Hepatocyte (in vitro differentiated cells): ENCODE results near the gene AFAP1. TPM values are rescaled to one million over a fixed set of nuclear protein-coding genes. Genes with fewer than 3 reads are reported as not detected.

Experiments used
- DNase-seq: peaks from one replicate; pipeline ENCODE4 v3.0.0-alpha.2; 2016; ENCODE audit warnings: low spot score
- H2AFZ ChIP-seq: fragments of 200-600 bp; sonication (generic); 2 replicates; pipeline ENCODE4 v1.6.0; 2016; ENCODE audit warnings: antibody characterized with exemption, mild to moderate bottlenecking
- H3K27ac ChIP-seq: fragments of 200-600 bp; sonication (generic); 2 replicates; pipeline ENCODE4 v1.5.1; 2016; ENCODE audit warnings: mild to moderate bottlenecking
- H3K27me3 ChIP-seq: fragments of 200-600 bp; sonication (generic); 2 replicates; pipeline ENCODE4 v1.6.1; 2016
- H3K36me3 ChIP-seq: fragments of 200-600 bp; sonication (generic); replicated peaks from 2 replicates; pipeline ENCODE4 v1.5.1; 2016; ENCODE audit warnings: low read depth; ENCODE audit not compliant: insufficient read depth
- H3K4me1 ChIP-seq: fragments of 200-600 bp; sonication (generic); 2 replicates; pipeline ENCODE4 v1.5.1; 2016; ENCODE audit warnings: mild to moderate bottlenecking, moderate library complexity; ENCODE audit not compliant: insufficient read depth
- H3K4me2 ChIP-seq: fragments of 200-600 bp; sonication (generic); 2 replicates; pipeline ENCODE4 v1.6.0; 2016
- H3K4me3 ChIP-seq: fragments of 200-600 bp; sonication (generic); 2 replicates; pipeline ENCODE4 v1.5.1; 2016; ENCODE audit warnings: mild to moderate bottlenecking
- H3K79me2 ChIP-seq: fragments of 200-600 bp; sonication (generic); 2 replicates; pipeline ENCODE4 v1.6.0; 2017; ENCODE audit warnings: mild to moderate bottlenecking
- H3K9me2 ChIP-seq: fragments of 200-600 bp; sonication (generic); replicated peaks from 2 replicates; pipeline ENCODE4 v1.6.0; 2017; ENCODE audit warnings: mild to moderate bottlenecking; ENCODE audit not compliant: insufficient read depth
- H3K9me3 ChIP-seq: fragments of 200-600 bp; sonication (generic); 2 replicates; pipeline ENCODE4 v1.5.1; 2016; ENCODE audit warnings: low read depth, mild to moderate bottlenecking
- H4K20me1 ChIP-seq: fragments of 200-600 bp; sonication (generic); 2 replicates; pipeline ENCODE4 v1.6.0; 2016; ENCODE audit warnings: mild to moderate bottlenecking; ENCODE audit not compliant: insufficient read depth, poor library complexity, severe bottlenecking
- CTCF ChIP-seq: fragments of 200-600 bp; sonication (generic); IDR thresholded peaks from 2 replicates; pipeline ENCODE4 v1.5.1; 2016; ENCODE audit warnings: antibody characterized with exemption, mild to moderate bottlenecking; ENCODE audit not compliant: poor library complexity
- EZH2 ChIP-seq: fragments of 200-600 bp; sonication (generic); IDR thresholded peaks from 2 replicates; pipeline ENCODE4 v1.6.1; 2016; ENCODE audit warnings: antibody characterized with exemption, mild to moderate bottlenecking, borderline replicate concordance
- EZH2phosphoT487 ChIP-seq: fragments of 200-600 bp; sonication (generic); IDR thresholded peaks from one replicate; pipeline ENCODE4 v1.6.1; 2018; ENCODE audit warnings: antibody characterized with exemption, mild to moderate bottlenecking, low read depth, moderate library complexity; ENCODE audit not compliant: unreplicated experiment, severe bottlenecking
- WGBS: methylation state at CpG from one replicate; pipeline ENCODE4 v1.1.6; 2016; ENCODE audit warnings: low lambda C conversion rate; ENCODE audit errors: missing lambda C conversion rate; 5-methylcytosine and 5-hydroxymethylcytosine counted together
- polyA plus RNA-seq: library from polyadenylated mRNA; unstranded; fragments of >200 nt; fragmentation: Nextera tagmentation; extraction: Ambion mirVana; gene quantifications from 2 replicates; pipeline ENCODE4 v1.2.1, GENCODE V29; 2016
- total RNA-seq: library from RNA; depleted of rRNA; stranded (reverse); fragments of >200 nt; gene quantifications from 2 replicates; pipeline ENCODE4 v1.2.3, GENCODE V29; 2014

The AFAP1 gene
- total and polyA plus RNA-seq, 2 experiments from 2014 or later = 9.3 to 16.2 TPM

- H3K4me2 ChIP-seq = no peak overlapping the region
- 69% methylated on average over 9 of the region's 9 CpGs for WGBS
- no peak for TF ChIP-seq EZH2phosphoT487
- TF ChIP-seq EZH2 = no peak
- TF ChIP-seq CTCF = no peak
- no peaks in the 10 kb centered on the region for H3K27me3 ChIP-seq
- H2AFZ ChIP-seq = no peak overlapping the region
- no peaks in the 10 kb centered on the region for H3K36me3 ChIP-seq
- peaks cover 5% of the 10 kb centered on the region for H4K20me1 ChIP-seq
- H3K4me3 ChIP-seq = no peak overlapping the region
- peaks cover 90% of the 10 kb centered on the region for H3K79me2 ChIP-seq
- H3K4me1 ChIP-seq = peaks cover 5% of the 10 kb centered on the region
- no peak overlapping the region for H3K27ac ChIP-seq
- DNase-seq = no peak
- H3K9me3 ChIP-seq = no peaks in the 10 kb centered on the region
- H3K9me2 ChIP-seq = no peaks in the 10 kb centered on the region
Measured at GRCh38 chr4:7900334-7900909, 39.2 kb downstream of the AFAP1 start.

GRCh38 chr4:7899184-7899869 lies 40.3 kb downstream of the AFAP1 start:
- 58% methylated on average over 9 of the region's 9 CpGs for WGBS
- H4K20me1 ChIP-seq = peaks cover 5% of the 10 kb centered on the region
- no peak overlapping the region for H3K4me3 ChIP-seq
- TF ChIP-seq CTCF = no peak
- TF ChIP-seq EZH2phosphoT487 = no peak
- H3K9me2 ChIP-seq = no peaks in the 10 kb centered on the region
- H2AFZ ChIP-seq = no peak overlapping the region
- no peaks in the 10 kb centered on the region for H3K9me3 ChIP-seq
- no peak overlapping the region for H3K4me2 ChIP-seq
- H3K36me3 ChIP-seq = no peaks in the 10 kb centered on the region
- peaks cover 87% of the 10 kb centered on the region for H3K79me2 ChIP-seq
- H3K27ac ChIP-seq = no peak overlapping the region
- H3K27me3 ChIP-seq = no peaks in the 10 kb centered on the region
- H3K4me1 ChIP-seq = no peaks in the 10 kb centered on the region
- DNase-seq = no peak

GRCh38 chr4:7898385-7898784 lies 41.3 kb downstream of the AFAP1 start:
- DNase-seq = no peak
- Histone ChIP-seq H4K20me1 (peaks cover 5% of the 10 kb centered on the region), H3K36me3 (no peaks in the 10 kb centered on the region), H3K9me3 (no peaks in the 10 kb centered on the region), H3K27ac (no peak overlapping the region), H3K27me3 (no peaks in the 10 kb centered on the region), H3K4me1 (no peaks in the 10 kb centered on the region), H3K4me2 (no peak overlapping the region), H3K9me2 (no peaks in the 10 kb centered on the region), H2AFZ (no peak overlapping the region), H3K4me3 (no peak overlapping the region), H3K79me2 (peaks cover 80% of the 10 kb centered on the region)
- no peak for TF ChIP-seq EZH2
- no peak for TF ChIP-seq EZH2phosphoT487
- no peak for TF ChIP-seq CTCF
- 96% methylated on average over 4 of the region's 4 CpGs for WGBS
